Dendritic cell treated with granulocyte-macrophage colony-stimulating factor and Interleukin-4, amounts not matched to agents 40 ng/mL and 50 ng/mL, for 4 days (primary cell): ENCODE measurements around the gene NFATC3.
"Not testable (repeated sequence)": the region's sequence is repeated elsewhere in the genome, so short reads cannot be mapped to it uniquely, and the experiment has no call there.

Source experiments
- H3K27ac Mint-ChIP-seq: one replicate; pipeline ENCODE4 v1.8.0; 2022; ENCODE audit warnings: mild to moderate bottlenecking, mixed read lengths
- H3K27me3 Mint-ChIP-seq: one replicate; pipeline ENCODE4 v1.8.0; 2022; ENCODE audit warnings: mild to moderate bottlenecking, mixed read lengths
- H3K36me3 Mint-ChIP-seq: one replicate; pipeline ENCODE4 v1.8.0; 2022; ENCODE audit warnings: low read depth, mixed read lengths
- H3K4me1 Mint-ChIP-seq: one replicate; pipeline ENCODE4 v1.8.0; 2022; ENCODE audit warnings: low read depth, mixed read lengths
- H3K4me3 Mint-ChIP-seq: one replicate; pipeline ENCODE4 v1.8.0; 2022; ENCODE audit warnings: mild to moderate bottlenecking, moderate library complexity, mixed read lengths
- H3K9me3 Mint-ChIP-seq: one replicate; pipeline ENCODE4 v1.8.0; 2022; ENCODE audit warnings: mixed read lengths
- intact Hi-C: fragments of 100-400 bp; cut with micrococcal nuclease; formaldehyde crosslinking; loops from one replicate; pipeline ENCODE4 v1.15.0; 2022

NFATC3 gene

DNA sequence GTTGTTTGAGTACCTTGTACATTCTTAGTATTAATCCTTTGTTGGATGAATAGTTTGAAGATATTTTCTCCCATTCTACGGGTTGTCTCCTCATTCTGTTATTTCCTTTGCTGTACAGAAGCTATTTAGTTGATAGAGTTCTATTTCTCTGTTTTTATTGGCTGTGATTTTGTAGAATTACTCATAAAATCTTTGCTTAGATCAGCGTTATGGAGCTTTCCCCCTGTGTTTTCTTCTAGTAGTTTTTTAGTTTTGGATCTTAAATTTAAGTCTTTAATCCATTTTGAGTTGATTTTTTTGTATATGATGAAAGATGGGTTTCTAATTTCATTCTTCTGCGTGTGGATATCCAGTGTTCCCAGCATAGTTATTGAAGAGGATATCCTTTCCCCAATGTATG lies 45.4 kb downstream of the NFATC3 start:
- no peaks in the 10 kb centered on the region for H3K27me3 Mint-ChIP-seq
- no peak overlapping the region for H3K27ac Mint-ChIP-seq
- intact Hi-C loops: no loop called here
- H3K4me3 Mint-ChIP-seq: no peak overlapping the region
- H3K36me3 Mint-ChIP-seq: peaks cover 67% of the 10 kb centered on the region
- H3K9me3 Mint-ChIP-seq: no peaks in the 10 kb centered on the region
- H3K4me1 Mint-ChIP-seq: peaks cover 42% of the 10 kb centered on the region

DNA sequence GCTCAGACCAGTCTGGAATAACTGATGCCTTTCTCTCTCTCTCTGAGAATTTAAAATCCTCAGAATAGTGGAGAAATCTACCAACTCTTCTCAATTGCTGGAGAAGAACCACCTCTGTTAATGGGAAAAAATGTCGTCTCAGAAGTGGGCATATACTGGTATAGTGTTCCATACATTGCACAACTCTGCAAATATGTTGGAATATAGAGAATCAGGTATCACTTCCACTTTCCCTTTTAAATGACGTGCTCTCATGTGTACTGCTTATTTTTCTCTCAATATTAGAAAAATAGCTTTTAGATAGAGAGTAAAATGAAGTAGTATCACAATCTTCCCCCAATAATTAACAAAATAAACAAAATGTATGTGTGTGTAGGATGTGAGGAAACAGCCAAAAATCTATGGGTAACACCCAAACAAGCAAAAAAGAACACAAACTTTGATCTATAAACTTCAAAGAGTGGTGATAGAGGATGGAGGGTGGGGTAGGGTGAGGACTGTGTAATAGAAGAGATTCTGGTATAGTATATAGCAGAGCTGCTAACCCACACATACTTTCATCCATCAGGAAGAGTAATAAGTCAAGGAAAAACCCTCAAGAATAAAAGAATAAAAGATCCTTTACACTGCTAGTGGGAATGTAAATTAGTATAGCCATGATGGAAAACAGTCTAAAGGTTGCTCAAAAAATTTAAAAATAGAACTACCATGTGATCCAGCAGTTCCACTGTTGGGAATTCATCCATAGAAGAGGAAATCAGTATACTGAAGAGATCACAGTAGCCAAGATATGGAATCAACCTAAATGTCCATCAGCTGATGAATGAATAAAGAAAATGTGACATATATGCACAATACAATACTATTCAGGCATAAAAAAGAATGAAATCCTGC lies 46.9 kb downstream of the NFATC3 start:
- H3K4me3 Mint-ChIP-seq: no peak overlapping the region
- H3K27ac Mint-ChIP-seq: peak overlapping the region; percentile 22
- H3K9me3 Mint-ChIP-seq: no peaks in the 10 kb centered on the region
- H3K27me3 Mint-ChIP-seq: no peaks in the 10 kb centered on the region
- intact Hi-C loops: no loop called here
- H3K4me1 Mint-ChIP-seq: peaks cover 40% of the 10 kb centered on the region
- peaks cover 66% of the 10 kb centered on the region for H3K36me3 Mint-ChIP-seq

DNA sequence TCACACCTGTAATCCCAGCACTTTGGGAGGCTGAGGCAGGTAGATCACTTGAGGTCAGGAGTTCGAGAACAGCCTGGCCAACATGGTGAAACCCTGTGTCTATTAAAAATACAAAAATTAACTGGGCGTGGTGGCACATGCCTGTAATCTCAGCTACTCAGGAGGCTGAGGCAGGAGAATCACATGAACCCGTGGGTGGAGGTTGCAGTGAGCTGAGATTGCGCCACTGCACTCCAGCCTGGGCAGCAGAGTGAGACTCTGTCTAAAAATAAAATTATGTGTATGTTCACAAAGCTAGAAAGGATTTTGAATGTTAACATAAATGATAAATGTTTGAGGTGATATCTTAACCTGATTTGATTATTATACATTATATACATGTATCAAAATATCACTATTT lies 47.8 kb downstream of the NFATC3 start:
- Mint-ChIP-seq H3K4me1 (peaks cover 31% of the 10 kb centered on the region), H3K36me3 (peaks cover 64% of the 10 kb centered on the region)
- H3K27me3 Mint-ChIP-seq, intact Hi-C loops, H3K4me3 Mint-ChIP-seq, H3K27ac Mint-ChIP-seq, H3K9me3 Mint-ChIP-seq: not testable (repeated sequence)

DNA sequence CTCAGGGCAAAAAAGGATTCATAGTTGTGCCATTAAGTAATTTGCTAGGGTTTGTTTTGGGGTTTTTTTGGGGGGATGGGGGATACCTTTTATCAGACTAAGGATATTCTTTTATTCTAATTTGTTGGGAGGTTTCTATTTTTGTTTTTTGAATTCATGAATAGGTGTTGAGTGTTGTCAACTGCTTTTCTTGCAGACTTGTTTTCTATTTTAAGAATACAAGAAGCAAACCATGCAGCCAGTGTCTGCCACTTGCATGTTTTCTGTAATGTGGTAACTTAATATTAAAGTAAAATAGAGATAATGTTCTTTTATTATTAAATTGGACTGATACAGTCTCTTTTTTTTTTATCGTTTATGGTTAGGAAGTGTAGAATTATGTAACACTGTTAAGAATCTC lies 49.5 kb downstream of the NFATC3 start:
- intact Hi-C loops: no loop called here

DNA sequence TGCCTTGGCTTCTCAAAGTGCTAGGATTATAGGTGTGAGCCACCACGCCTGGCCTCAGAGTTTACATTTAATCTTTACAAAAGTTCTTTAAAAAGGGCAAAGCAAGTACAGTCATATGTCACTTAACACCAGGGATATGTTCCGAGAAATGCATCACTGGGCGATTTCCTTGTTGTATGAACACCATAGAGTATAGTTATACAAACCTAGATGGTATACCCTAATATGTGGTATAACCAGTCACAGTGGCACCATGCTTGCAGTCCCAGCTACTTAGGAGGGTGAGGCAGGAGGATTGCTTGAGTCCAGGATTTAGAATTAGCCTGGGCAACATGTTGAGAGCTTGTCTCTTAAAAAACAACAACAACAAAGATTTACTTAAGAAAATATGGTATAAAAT lies 51.3 kb downstream of the NFATC3 start:
- Mint-ChIP-seq H3K27ac (no peak overlapping the region), H3K9me3 (no peaks in the 10 kb centered on the region), H3K27me3 (no peaks in the 10 kb centered on the region), H3K36me3 (peaks cover 69% of the 10 kb centered on the region), H3K4me3 (no peak overlapping the region), H3K4me1 (peaks cover 20% of the 10 kb centered on the region)
- intact Hi-C loops: no loop called here

More for the DNA sequence above, 49.5 kb downstream of the NFATC3 start:
- H3K4me3 Mint-ChIP-seq: no peak overlapping the region
- H3K27ac Mint-ChIP-seq: no peak overlapping the region
- peaks cover 70% of the 10 kb centered on the region for H3K36me3 Mint-ChIP-seq
- H3K4me1 Mint-ChIP-seq: peaks cover 31% of the 10 kb centered on the region
- no peaks in the 10 kb centered on the region for H3K27me3 Mint-ChIP-seq
- H3K9me3 Mint-ChIP-seq: no peaks in the 10 kb centered on the region

DNA sequence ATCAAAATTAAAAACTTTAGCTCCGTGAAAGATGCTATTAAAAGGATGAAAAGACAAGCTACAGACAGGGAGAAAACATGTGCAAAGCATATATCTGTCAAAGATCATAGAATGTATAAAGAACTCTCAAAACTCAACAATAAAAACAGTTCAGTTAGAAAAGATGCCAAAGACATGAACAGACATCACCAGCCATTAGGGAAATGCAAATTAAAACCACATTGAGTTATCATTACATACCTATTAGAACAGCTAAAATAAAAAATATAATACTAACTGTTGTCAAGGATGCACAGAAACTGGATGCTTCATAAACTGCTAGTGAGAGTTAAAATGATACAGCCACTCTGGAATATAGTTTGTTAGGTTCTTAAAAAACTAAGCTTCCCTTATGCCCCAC lies 58.8 kb downstream of the NFATC3 start:
- intact Hi-C loops: no loop called here
- no peaks in the 10 kb centered on the region for H3K27me3 Mint-ChIP-seq
- H3K4me1 Mint-ChIP-seq: peaks cover 18% of the 10 kb centered on the region
- no peaks in the 10 kb centered on the region for H3K9me3 Mint-ChIP-seq
- peaks cover 44% of the 10 kb centered on the region for H3K36me3 Mint-ChIP-seq
- no peak overlapping the region for H3K27ac Mint-ChIP-seq
- no peak overlapping the region for H3K4me3 Mint-ChIP-seq

DNA sequence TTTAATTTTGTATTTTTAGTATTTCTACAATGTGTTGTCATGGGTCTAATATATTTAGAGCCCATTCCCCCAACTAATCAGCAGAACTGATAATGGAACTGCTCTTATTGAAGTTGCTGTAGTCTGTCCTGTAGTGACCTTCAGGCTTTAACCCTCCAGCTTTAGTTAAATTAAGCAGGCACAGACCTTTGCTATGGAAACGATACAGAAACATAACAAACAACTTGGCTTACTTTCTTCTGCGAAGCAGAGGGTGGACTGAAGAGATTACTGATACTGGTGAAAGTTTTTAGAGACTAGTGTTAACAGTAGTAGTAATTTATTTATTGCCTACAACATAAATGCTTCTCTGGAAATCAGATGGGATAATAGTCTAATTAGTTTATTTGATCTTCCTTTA lies 61.4 kb downstream of the NFATC3 start:
- Mint-ChIP-seq H3K9me3 (no peaks in the 10 kb centered on the region), H3K4me1 (peaks cover 10% of the 10 kb centered on the region), H3K27me3 (no peaks in the 10 kb centered on the region), H3K4me3 (no peak overlapping the region), H3K27ac (no peak overlapping the region), H3K36me3 (peaks cover 25% of the 10 kb centered on the region)
- intact Hi-C loops: no loop called here

DNA sequence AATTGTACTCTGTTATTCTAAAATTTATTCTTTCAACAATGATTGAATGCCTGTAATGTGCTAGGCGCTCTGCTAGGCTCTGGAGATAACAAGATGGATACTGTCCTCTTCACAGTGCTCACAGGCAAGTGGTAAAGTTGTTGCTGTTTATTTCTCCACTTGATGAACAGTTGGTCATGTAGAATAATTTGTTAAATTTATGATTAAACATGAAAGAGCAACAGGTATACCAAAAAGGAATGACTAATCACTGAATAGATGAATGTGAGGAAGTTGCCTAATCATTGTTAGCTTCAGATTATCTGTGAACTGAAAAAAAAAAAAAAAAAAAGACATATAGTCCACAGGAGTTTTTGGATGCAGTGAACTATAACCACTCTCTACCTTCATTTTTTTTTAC lies 62.3 kb downstream of the NFATC3 start:
- H3K36me3 Mint-ChIP-seq: peaks cover 25% of the 10 kb centered on the region
- H3K27ac Mint-ChIP-seq: no peak overlapping the region
- peaks cover 1% of the 10 kb centered on the region for H3K4me1 Mint-ChIP-seq
- intact Hi-C loops: no loop called here
- H3K9me3 Mint-ChIP-seq: no peaks in the 10 kb centered on the region
- no peak overlapping the region for H3K4me3 Mint-ChIP-seq
- no peaks in the 10 kb centered on the region for H3K27me3 Mint-ChIP-seq

DNA sequence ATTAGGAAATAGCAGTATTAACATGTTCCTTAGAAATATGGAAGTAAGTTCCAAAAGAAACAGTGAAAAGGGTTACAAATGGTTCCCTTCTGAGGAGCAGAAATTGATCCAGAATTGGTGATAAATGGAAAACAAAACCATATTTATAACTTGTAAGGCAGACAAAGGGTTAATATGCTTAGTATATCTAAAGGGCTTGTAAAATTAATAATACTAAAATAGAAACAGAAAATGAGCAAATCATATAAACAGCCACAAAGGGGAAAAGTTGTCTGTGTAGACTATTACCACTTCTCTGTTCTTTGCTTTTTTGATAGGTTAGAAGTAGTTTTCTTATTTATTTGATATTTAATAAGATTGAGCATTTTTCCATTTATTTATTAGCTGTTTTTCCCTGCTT lies 64.4 kb downstream of the NFATC3 start:
- Mint-ChIP-seq H3K27me3 (no peaks in the 10 kb centered on the region), H3K9me3 (no peaks in the 10 kb centered on the region), H3K4me3 (no peak overlapping the region), H3K4me1 (no peaks in the 10 kb centered on the region), H3K27ac (no peak overlapping the region), H3K36me3 (peaks cover 40% of the 10 kb centered on the region)
- intact Hi-C loops: no loop called here

DNA sequence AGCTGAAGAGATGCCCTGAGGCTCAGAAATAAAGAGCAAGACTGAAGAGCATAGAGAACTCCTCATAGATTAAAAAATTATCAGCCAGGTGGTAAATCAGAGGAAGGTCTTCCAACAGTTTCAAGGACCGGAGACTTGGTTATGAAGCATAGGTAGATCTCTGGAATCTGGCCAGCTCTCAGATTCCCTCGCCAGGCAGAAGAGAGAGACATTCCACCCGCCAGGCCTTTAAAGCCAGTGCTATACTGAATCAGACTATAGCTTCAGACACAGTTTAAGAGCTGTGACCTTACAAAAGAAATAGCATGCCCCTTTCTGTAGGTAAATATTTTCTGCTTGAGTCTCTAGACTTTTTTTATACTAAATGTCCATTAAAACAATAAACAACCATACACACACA lies 70.3 kb downstream of the NFATC3 start:
- intact Hi-C loops: no loop called here
- no peaks in the 10 kb centered on the region for H3K4me1 Mint-ChIP-seq
- H3K4me3 Mint-ChIP-seq: no peak overlapping the region
- H3K9me3 Mint-ChIP-seq: no peaks in the 10 kb centered on the region
- peaks cover 85% of the 10 kb centered on the region for H3K36me3 Mint-ChIP-seq
- H3K27me3 Mint-ChIP-seq: no peaks in the 10 kb centered on the region
- no peak overlapping the region for H3K27ac Mint-ChIP-seq

DNA sequence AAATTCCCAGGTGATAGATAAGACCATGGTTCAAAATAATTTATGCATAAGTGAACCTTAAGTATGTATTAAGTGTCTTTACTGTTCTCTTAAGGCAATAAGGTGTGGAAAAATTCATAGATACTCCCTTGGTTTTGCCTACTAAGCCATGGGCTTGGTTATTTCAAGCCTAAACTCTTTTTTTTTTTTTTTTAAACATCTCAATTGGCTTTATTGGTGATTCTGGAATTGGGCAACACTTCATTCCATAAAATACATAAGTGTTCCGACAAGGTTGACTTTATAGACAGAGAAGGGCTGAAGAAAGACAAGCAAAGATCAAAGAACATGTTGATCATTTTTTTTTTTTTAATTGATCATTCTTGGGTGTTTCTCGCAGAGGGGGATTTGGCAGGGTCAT lies 77.2 kb downstream of the NFATC3 start:
- Mint-ChIP-seq H3K27me3 (no peaks in the 10 kb centered on the region), H3K36me3 (peaks cover 73% of the 10 kb centered on the region), H3K9me3 (no peaks in the 10 kb centered on the region), H3K27ac (no peak overlapping the region), H3K4me1 (no peaks in the 10 kb centered on the region), H3K4me3 (no peak overlapping the region)
- intact Hi-C loops: no loop called here

DNA sequence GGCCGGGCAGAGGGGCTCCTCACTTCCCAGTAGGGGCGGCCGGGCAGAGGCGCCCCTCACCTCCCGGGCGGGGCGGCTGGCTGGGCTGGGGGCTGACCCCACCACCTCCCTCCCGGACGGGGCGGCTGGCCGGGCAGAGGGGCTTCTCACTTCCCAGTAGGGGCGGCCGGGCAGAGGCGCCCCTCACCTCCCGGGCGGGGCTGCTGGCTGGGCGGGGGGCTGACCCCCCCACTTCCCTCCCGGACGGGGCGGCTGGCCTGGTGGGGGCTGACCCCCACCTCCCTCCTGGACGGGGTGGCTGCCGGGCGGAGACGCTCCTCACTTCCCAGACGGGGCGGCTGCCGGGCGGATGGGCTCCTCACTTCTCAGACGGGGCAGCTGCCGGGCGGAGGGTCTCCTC lies 78.1 kb downstream of the NFATC3 start:
- H3K27me3 Mint-ChIP-seq, H3K27ac Mint-ChIP-seq, H3K9me3 Mint-ChIP-seq, intact Hi-C loops, H3K4me1 Mint-ChIP-seq, H3K4me3 Mint-ChIP-seq: not testable (repeated sequence)
- H3K36me3 Mint-ChIP-seq: peaks cover 75% of the 10 kb centered on the region

DNA sequence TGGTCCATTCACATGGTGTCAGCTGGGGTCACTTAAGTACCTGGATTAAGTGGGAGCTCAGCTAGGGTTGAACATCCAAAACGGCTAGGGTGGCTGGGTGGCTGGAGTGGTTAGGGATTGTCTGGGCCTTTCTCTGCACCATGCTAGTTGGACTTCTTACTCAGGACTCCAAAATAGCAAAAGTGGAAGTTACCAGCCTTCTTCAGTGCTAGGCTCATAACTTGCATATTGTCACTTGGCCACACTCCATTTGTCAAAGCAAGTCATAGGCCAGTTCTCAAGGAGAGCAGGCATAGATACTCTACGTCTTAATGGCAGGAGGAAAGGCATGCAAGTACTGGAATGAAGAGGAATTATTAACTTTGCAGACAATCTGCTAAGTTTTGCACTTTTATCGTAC lies 81.1 kb downstream of the NFATC3 start:
- intact Hi-C loops: no loop called here
- Mint-ChIP-seq H3K4me1 (no peaks in the 10 kb centered on the region), H3K27ac (no peak overlapping the region), H3K36me3 (peaks cover 76% of the 10 kb centered on the region), H3K9me3 (no peaks in the 10 kb centered on the region), H3K27me3 (no peaks in the 10 kb centered on the region), H3K4me3 (no peak overlapping the region)

DNA sequence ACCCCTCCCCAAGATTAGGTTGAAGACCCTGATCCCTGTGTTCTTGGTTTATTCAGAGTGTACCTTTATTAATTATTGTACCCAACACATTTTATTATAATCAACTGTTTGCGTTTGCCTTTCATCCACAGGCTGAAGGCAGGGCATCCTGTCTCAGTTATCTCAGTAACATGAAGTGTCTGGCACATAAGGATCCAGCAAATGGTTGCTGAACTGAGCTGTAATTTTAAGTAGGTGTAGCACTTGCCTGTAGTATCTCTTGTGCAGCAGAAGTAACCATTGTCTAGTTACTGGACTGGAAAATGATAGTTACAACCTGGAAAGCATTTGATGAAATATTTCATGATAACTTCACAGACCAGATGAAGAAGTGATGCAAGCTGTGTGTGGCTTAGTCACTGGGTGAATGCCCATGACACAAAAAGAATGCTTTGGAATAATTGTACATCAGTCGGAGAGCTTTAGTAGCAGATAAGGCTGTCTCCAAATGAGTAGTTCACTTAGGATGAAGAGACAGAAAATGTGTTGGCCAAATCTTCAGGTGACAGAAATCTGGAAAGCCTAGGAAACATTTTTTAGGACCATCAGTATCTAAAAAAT lies 94.1 kb downstream of the NFATC3 start:
- Mint-ChIP-seq H3K9me3 (no peaks in the 10 kb centered on the region), H3K4me1 (no peaks in the 10 kb centered on the region), H3K4me3 (no peak overlapping the region), H3K27ac (no peak overlapping the region), H3K36me3 (peaks cover 96% of the 10 kb centered on the region), H3K27me3 (no peaks in the 10 kb centered on the region)
- intact Hi-C loops: no loop called here

DNA sequence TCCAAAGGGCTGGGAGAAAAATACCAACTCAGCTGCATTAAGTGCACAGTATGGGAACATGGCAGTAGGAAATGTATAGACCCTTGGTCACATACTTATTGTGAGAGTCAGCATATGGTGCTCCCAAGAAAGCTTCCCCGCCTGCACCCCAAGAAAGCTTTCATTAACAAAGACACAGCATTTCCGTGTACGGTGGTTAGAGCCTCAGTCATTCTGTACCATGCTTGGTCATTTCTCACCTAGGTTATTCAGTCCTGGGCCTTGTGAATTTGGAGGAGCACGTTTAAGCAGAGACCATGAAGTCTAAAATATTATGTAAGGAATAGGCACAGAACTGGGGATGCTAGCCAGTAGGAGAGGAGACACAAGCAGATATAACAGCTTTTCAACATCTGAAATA lies 94.7 kb downstream of the NFATC3 start:
- no peaks in the 10 kb centered on the region for H3K9me3 Mint-ChIP-seq
- H3K4me3 Mint-ChIP-seq: no peak overlapping the region
- no peaks in the 10 kb centered on the region for H3K27me3 Mint-ChIP-seq
- intact Hi-C loops: no loop called here
- H3K36me3 Mint-ChIP-seq: peaks cover 97% of the 10 kb centered on the region
- no peak overlapping the region for H3K27ac Mint-ChIP-seq
- no peaks in the 10 kb centered on the region for H3K4me1 Mint-ChIP-seq
